NCI-H446 (cell line): ENCODE data around the gene ADH4.
"Not testable (repeated sequence)": the region's sequence is repeated elsewhere in the genome, so short reads cannot be mapped to it uniquely, and the experiment has no call there.

Experiments used
- DNase-seq, 2 experiments: peaks; one replicate each; lab custom pipeline; 2025; lab: John Stamatoyannopoulos, UW

The ADH4 gene

GRCh38 chr4:99134586-99134985, 9.5 kb downstream of the ADH4 start:
- no peak for DNase-seq

- no peak for DNase-seq
Observed at GRCh38 chr4:99131378-99131777, 12.7 kb downstream of the ADH4 start.

- DNase-seq, result no peak
Observed at GRCh38 chr4:99126376-99126775, 17.7 kb downstream of the ADH4 start.

- no peak for DNase-seq
Observed at GRCh38 chr4:99121008-99121407, 23.1 kb downstream of the ADH4 start.

- no peak for DNase-seq
Observed at GRCh38 chr4:99120501-99120900, 23.6 kb downstream of the ADH4 start.

- peak; percentile 1 to 25 for DNase-seq
Observed at GRCh38 chr4:99117876-99118693, 26.0 kb downstream of the ADH4 start.

GRCh38 chr4:99117122-99117841, 26.8 kb downstream of the ADH4 start:
- not testable (repeated sequence) for DNase-seq

GRCh38 chr4:99109286-99109685, 34.8 kb downstream of the ADH4 start:
- not testable (repeated sequence) for DNase-seq

- DNase-seq, result no peak
Observed at GRCh38 chr4:99104153-99104552, 39.9 kb downstream of the ADH4 start.

- no peak for DNase-seq
Observed at GRCh38 chr4:99103166-99103565, 40.9 kb downstream of the ADH4 start.

GRCh38 chr4:99102634-99103033, 41.5 kb downstream of the ADH4 start:
- no peak for DNase-seq

GRCh38 chr4:99100876-99101275, 43.2 kb downstream of the ADH4 start:
- no peak for DNase-seq

GRCh38 chr4:99099814-99100213, 44.3 kb downstream of the ADH4 start:
- not testable (repeated sequence) for DNase-seq

GRCh38 chr4:99099311-99099710, 44.8 kb downstream of the ADH4 start:
- no peak for DNase-seq

- not testable (repeated sequence) for DNase-seq
Observed at GRCh38 chr4:99091841-99092240, 52.3 kb downstream of the ADH4 start.

- no peak for DNase-seq
Observed at GRCh38 chr4:99091216-99091575, 52.9 kb downstream of the ADH4 start.

- no peak for DNase-seq
Observed at GRCh38 chr4:99090481-99091215, 53.4 kb downstream of the ADH4 start.

- peak; percentile 45 to 84 for DNase-seq
Observed at GRCh38 chr4:99088481-99089365, 55.4 kb downstream of the ADH4 start, which contains the start of gene ADH5. ADH5 (minus strand) TSS chr4:99088788; CDS start chr4:99088700, 88 bp downstream.

- DNase-seq, result peak in 1 of 2 experiments; percentile 20
Observed at GRCh38 chr4:99088023-99088449, 56.1 kb downstream of the ADH4 start.

- DNase-seq, result no peak
Observed at GRCh38 chr4:99084595-99084994, 59.5 kb downstream of the ADH4 start.

GRCh38 chr4:99082192-99082591, 61.9 kb downstream of the ADH4 start:
- DNase-seq, result no peak
